ENCODE measurements around the gene GCAT. TPM values are rescaled to one million over a fixed set of nuclear protein-coding genes. Genes with fewer than 3 reads are reported as not detected.

GCAT gene
- total and polyA plus RNA-seq, 9 donors = 2.3 to 17.7 (median 9.9) TPM

GRCh38 chr22:37819105-37819433 is 11.3 kb downstream of the GCAT start:
- Histone ChIP-seq H3K27ac (peak overlapping the region in 1 of 2 donors; percentile 38), H3K9me3 (no peaks in the 10 kb centered on the region), H3K4me3 (no peak overlapping the region), H3K4me1 (ENCODE audit: insufficient read depth) (peaks cover 3% of the 10 kb centered on the region), H3K27me3 (no peaks in the 10 kb centered on the region), H3K36me3 (no peaks in the 10 kb centered on the region)
- TF ChIP-seq POLR2A (IDR thresholded peaks at IDR 0.05) = no peak
- no peak for TF ChIP-seq CTCF (IDR thresholded peaks at IDR 0.05)
- no peak for TF ChIP-seq EP300 (IDR thresholded peaks at IDR 0.05)
- intact Hi-C loops (cut with DNase I) = loop anchor here (2.0 to 10.0 kb wide), 7 partner anchors 43 to 148 kb away; partner anchors contain the start of genes C22orf23 (in 1 of the 4) and POLR2F (in 1 of the 4)
- no peak for DNase-seq
- WGBS, 3 donors = 22 to 28% (median 25%) methylated on average over 14 of the region's 14 CpGs

- intact Hi-C loops (cut with DNase I) = loop anchor here in 1 of 4 donors (5.0 kb wide), 1 partner anchor 42 kb away; no protein-coding TSS in a partner anchor
- Histone ChIP-seq H3K4me1 (ENCODE audit: insufficient read depth) (peaks cover 3% of the 10 kb centered on the region), H3K4me3 (no peak overlapping the region), H3K27ac (no peak overlapping the region), H3K36me3 (no peaks in the 10 kb centered on the region), H3K9me3 (no peaks in the 10 kb centered on the region), H3K27me3 (no peaks in the 10 kb centered on the region)
- 86 to 89% (median 88%) methylated on average over 5 of the region's 5 CpGs for WGBS, 3 donors
- TF ChIP-seq CTCF (IDR thresholded peaks at IDR 0.05) (no peak), POLR2A (IDR thresholded peaks at IDR 0.05) (no peak), EP300 (IDR thresholded peaks at IDR 0.05) (no peak)
- no peak for DNase-seq
Measured at GRCh38 chr22:37820350-37820749, 12.6 kb downstream of the GCAT start.

GRCh38 chr22:37822079-37822833 is 14.5 kb downstream of the GCAT start:
- WGBS, 3 donors = 54 to 61% (median 60%) methylated on average over 8 of the region's 8 CpGs
- TF ChIP-seq EP300 (IDR thresholded peaks at IDR 0.05) (no peak), CTCF (IDR thresholded peaks at IDR 0.05) (no peak), POLR2A (IDR thresholded peaks at IDR 0.05) (no peak)
- Histone ChIP-seq H3K27me3 (no peaks in the 10 kb centered on the region), H3K4me3 (no peak overlapping the region), H3K27ac (no peak overlapping the region), H3K9me3 (no peaks in the 10 kb centered on the region), H3K4me1 (ENCODE audit: insufficient read depth) (peaks cover 6% of the 10 kb centered on the region), H3K36me3 (no peaks in the 10 kb centered on the region)
- intact Hi-C loops (cut with DNase I) = loop anchor here in 1 of 4 donors (5.0 kb wide), 1 partner anchor 40 kb away; no protein-coding TSS in a partner anchor
- no peak for DNase-seq

DNA sequence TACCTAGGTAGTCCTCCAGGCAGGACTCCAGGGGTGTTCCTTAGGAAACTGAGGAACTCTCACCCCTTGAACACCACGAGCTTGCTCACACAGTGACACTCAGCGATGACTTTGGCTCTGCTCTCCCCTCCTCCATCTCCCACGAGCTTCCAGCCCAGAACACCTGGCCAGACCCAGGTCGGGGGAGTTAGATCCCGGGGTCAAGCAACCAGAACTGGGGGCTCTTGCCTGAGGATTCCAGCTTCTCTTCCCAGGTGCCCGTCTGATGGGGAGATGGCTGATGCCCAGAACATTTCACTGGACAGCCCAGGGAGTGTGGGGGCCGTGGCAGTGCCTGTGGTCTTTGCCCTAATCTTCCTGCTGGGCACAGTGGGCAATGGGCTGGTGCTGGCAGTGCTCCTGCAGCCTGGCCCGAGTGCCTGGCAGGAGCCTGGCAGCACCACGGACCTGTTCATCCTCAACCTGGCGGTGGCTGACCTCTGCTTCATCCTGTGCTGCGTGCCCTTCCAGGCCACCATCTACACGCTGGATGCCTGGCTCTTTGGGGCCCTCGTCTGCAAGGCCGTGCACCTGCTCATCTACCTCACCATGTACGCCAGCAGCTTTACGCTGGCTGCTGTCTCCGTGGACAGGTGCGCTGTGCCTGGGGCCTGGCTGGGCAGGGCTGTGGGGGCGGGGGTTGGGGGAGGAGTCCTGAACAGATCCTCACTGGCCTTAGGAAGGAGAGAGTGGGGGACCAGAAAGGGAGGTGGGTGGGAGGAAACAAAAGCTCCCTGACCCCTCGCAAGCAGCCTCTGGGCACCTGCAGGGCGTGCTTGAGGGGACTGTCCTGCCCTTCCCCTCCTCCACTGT is 15.6 kb downstream of the GCAT start, which contains the start of gene GALR3:
Gene GALR3, plus strand, starts transcription at position 249 of the 852 bp plus-strand sequence. Its CDS starts 25 bp downstream, at position 274.
- no peak within 1 kb of the TSS for H3K4me3 ChIP-seq
- no peaks in the 10 kb centered on the region for H3K9me3 ChIP-seq
- TF ChIP-seq POLR2A (IDR thresholded peaks at IDR 0.05) (no peak), CTCF (IDR thresholded peaks at IDR 0.05) (no peak), EP300 (IDR thresholded peaks at IDR 0.05) (no peak)
- no peaks in the 10 kb centered on the region for H3K27me3 ChIP-seq
- no peak for DNase-seq
- intact Hi-C loops (cut with DNase I) = loop anchor here in 1 of 4 donors (5.0 kb wide), 1 partner anchor 39 kb away; no protein-coding TSS in a partner anchor
- H3K27ac ChIP-seq = no peak within 1 kb of the TSS
- H3K4me1 ChIP-seq (ENCODE audit: insufficient read depth) = peaks cover 4% of the 10 kb centered on the region
- 64 to 72% (median 67%) methylated on average over 18 to 21 of the region's 21 CpGs for WGBS, 3 donors
- H3K36me3 ChIP-seq = no peaks in the 10 kb centered on the region

All from ovary (tissue), 9 donors.